Activated naive CD4-positive, alpha-beta T cell treated with anti-CD3 and anti-CD28 coated beads, Interleukin-2, amount 50 U/mL, for 72 hours (primary cell): ENCODE results near the gene BCAR1. TPM values are rescaled to one million over a fixed set of nuclear protein-coding genes. Genes with fewer than 3 reads are reported as not detected.
"Not testable (repeated sequence)": the region's sequence is repeated elsewhere in the genome, so short reads cannot be mapped to it uniquely, and the experiment has no call there.

Experiments used
- ATAC-seq, 2 donors: fragments of 150-1000 bp; cut with Tn5 transposase; 2 replicates each; pipeline ENCODE4 v1.10.0; 2021; ENCODE audit warnings: mild to moderate bottlenecking in 2 of 2, moderate library complexity in 2 of 2
- DNase-seq, 2 donors: peaks; one replicate each; pipeline ENCODE4 v3.0.0; 2021 to 2022; ENCODE audit warnings: low spot score in 2 of 2
- H3K27ac Mint-ChIP-seq, 2 donors: one replicate each; pipeline ENCODE4 v1.8.0; 2022; ENCODE audit warnings: mild to moderate bottlenecking in 2 of 2, mixed read lengths in 2 of 2
- H3K36me3 Mint-ChIP-seq, 2 donors: one replicate each; pipeline ENCODE4 v1.8.0; 2022; ENCODE audit warnings: mixed read lengths in 2 of 2
- H3K9me3 Mint-ChIP-seq, 2 donors: one replicate each; pipeline ENCODE4 v1.8.0; 2022; ENCODE audit warnings: mixed read lengths in 2 of 2
- total RNA-seq, 2 donors: library from RNA; stranded (reverse); gene quantifications; one replicate each; pipeline ENCODE4 v1.2.3, GENCODE V29; 2022

Gene BCAR1, protein sequence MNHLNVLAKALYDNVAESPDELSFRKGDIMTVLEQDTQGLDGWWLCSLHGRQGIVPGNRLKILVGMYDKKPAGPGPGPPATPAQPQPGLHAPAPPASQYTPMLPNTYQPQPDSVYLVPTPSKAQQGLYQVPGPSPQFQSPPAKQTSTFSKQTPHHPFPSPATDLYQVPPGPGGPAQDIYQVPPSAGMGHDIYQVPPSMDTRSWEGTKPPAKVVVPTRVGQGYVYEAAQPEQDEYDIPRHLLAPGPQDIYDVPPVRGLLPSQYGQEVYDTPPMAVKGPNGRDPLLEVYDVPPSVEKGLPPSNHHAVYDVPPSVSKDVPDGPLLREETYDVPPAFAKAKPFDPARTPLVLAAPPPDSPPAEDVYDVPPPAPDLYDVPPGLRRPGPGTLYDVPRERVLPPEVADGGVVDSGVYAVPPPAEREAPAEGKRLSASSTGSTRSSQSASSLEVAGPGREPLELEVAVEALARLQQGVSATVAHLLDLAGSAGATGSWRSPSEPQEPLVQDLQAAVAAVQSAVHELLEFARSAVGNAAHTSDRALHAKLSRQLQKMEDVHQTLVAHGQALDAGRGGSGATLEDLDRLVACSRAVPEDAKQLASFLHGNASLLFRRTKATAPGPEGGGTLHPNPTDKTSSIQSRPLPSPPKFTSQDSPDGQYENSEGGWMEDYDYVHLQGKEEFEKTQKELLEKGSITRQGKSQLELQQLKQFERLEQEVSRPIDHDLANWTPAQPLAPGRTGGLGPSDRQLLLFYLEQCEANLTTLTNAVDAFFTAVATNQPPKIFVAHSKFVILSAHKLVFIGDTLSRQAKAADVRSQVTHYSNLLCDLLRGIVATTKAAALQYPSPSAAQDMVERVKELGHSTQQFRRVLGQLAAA
- under 1 TPM; 0.16 to 0.71 TPM for total RNA-seq

DNA sequence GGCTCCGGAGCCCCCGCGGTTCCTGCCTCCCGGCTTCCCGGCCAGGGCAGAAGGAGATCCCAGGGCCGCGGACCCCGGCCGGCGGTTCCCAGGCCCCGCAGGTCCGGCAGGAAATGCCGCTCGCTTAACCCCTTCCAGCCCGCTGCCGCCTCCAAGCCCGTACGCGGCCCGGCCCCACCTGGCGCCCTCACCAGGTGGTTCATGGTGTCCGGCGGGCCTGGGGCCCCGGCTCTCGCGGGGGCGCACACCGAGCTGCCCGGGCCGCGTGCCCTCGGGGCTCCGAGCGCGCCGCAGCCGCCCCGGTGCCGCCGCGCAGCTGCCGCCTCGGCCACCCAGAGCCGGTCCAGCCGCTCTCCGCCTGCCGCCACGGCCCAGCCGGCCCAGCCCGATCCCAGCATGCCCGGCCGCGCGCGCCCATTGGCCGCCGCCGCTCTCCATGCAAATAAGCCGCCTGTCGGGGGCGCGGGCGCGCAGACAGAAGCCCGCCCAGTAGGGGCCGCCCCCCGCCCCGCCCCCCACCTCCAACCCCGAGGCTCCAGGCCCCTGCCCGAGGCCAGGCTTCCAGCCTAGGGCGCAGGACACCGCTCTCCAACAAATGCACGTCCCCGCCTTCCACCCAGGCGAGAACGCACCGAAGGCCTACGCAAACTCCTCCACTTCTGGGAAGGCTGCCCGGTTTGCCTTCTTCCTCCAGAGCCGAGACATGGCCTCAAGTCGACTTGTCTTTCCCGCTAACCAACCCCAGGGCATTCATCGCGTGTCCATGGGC lies at the start of gene BCAR1:
BCAR1 (minus strand) TSS at position 345 of the 769 bp plus-strand sequence; CDS start at position 203, 142 bp downstream.
- no peaks in the 10 kb centered on the region for H3K36me3 Mint-ChIP-seq
- H3K9me3 Mint-ChIP-seq, result no peaks in the 10 kb centered on the region
- no peak within 1 kb of the TSS for H3K27ac Mint-ChIP-seq
- DNase-seq (no peak), ATAC-seq (peak; percentile 34 to 65)

DNA sequence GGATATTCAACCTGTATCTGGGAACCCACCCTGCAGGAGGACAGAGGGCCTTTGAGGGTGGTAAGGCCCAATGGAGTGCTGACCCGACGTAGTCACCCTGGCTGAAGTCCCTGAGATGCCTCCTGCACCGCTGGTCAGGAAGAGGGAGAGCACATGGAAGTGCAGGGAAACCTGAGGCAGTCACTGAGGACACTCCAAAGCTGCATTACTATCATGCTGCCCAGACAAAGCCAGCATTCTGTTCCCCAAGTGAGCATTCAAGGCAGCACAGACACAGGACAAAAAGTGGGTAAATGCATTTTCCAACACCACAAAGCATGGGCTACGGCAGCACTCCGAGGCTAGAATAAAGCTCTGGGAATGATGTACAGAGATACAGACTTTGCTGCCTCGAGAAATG lies 46.8 kb upstream of the BCAR1 start:
- no peak for ATAC-seq
- Mint-ChIP-seq H3K9me3 (no peaks in the 10 kb centered on the region), H3K27ac (no peak overlapping the region), H3K36me3 (peaks cover 28 to 35% of the 10 kb centered on the region in 2 donors)
- DNase-seq, result no peak

DNA sequence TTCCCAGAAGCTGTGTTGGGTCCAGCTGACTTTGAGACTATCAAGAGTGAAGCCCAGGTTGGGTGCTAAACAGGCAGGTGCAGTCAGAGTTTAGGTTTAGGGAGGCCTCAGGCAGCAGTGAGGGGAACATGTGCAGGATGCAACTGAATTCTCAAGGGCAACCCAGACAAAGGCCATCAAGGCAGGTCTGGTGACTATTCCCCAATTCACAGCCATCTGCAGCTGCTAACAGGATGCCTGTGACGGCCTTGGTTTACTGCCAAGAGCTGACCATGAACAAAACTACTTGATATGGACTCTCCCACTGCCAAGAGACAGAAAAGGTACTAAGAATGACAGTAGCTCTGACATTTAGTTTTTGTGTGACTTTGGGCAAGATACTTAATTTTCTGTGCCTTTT lies 45.2 kb upstream of the BCAR1 start:
- Mint-ChIP-seq H3K27ac (peak overlapping the region in 1 of 2 donors; percentile 39), H3K9me3 (no peaks in the 10 kb centered on the region), H3K36me3 (peaks cover 35 to 39% of the 10 kb centered on the region in 2 donors)
- no peak for ATAC-seq
- DNase-seq, result no peak

DNA sequence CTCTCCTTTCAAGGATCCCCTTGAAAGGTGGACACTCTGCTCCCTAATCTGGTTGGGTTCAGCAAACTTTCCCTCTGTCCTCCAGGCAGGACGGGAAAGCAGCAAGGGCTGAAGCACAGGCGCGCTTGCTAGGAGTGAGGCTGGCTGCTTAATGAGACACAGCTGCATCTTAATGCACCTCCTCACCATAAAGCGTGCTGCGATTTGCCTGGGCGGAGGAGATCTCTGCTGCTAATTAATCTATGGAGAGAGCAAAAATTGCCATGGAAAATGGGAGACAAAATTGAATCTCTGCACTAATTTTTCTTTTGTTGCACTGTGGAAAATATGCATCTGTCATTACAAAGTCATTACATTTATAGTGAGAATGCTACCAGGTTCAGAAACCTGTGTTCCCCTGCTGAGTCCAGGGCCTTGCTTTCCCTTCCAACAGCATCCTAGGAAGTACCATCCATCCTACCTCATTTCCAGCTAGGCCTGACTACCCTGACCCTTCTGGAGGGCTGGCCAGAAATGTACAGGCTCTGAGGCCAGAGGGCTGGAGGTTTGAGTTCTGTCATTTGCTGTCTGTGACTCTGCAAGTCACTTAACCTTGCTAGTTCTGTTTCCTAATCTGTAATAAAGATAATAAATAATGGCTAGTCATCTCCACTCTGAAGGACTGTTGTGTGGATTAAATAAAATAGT lies 43.5 kb upstream of the BCAR1 start:
- H3K9me3 Mint-ChIP-seq, result no peaks in the 10 kb centered on the region
- H3K36me3 Mint-ChIP-seq, result peaks cover 28 to 31% of the 10 kb centered on the region in 2 donors
- H3K27ac Mint-ChIP-seq, result no peak overlapping the region
- DNase-seq, result no peak
- no peak for ATAC-seq

DNA sequence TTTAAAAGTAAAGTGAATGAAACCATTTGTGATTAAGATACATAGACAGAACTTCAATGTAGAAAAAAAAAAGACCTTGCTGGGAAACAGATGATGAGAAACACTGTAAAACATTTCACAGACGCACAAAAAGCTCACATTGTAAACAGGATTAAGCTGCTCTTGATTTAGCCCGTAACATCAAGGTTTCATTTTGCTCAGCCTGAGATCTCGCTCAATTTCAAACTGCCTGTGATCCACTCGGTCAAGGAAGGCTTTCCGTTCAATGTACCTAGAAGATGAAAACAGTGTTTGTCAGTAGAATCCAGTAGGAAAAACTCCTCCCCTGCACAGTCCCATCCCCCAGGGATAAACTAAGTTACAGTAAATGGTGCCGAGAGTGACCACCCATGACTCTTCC lies 42.3 kb upstream of the BCAR1 start:
- ATAC-seq, result no peak
- Mint-ChIP-seq H3K27ac (no peak overlapping the region), H3K9me3 (no peaks in the 10 kb centered on the region), H3K36me3 (peaks cover 22 to 28% of the 10 kb centered on the region in 2 donors)
- no peak for DNase-seq

DNA sequence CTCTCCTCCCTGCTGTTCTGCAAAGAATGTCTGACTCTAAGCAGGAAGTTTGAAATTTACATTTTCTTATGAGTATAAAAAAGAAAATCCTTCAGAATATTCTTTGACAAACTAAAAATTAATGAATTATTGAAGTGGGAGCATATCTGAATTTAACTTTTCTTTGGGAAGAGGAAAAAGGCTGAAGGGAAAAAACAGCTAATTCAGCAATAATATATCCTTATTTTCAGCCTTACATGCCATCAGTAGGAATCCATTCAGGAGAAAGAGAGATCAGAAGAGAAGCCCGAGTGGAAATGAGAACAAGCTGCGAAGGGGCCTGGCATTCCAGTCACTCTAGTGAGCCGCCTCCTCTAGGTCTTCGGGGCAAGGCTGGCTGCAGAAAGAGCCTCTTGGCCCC lies 41.7 kb upstream of the BCAR1 start:
- no peak for ATAC-seq
- Mint-ChIP-seq H3K36me3 (peaks cover 22 to 31% of the 10 kb centered on the region in 2 donors), H3K9me3 (no peaks in the 10 kb centered on the region), H3K27ac (no peak overlapping the region)
- DNase-seq, result no peak

DNA sequence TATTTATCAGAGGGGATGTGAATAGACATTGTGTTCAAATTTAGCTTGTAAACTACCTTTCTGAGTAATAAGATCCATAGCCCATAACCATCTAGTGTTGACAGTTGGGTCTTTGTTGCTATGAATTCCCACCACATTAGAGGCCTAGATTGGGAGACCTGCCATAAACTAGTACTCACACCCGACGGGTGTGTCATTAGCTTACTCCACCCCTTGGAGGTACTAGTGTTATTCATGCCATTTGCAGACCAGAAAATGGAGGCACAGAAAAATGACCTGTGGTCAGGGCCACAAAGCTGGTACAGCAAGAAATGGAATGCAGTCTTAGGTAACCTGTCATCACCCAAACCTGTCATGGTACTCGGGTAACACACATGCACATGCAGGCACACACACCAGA lies 41.3 kb upstream of the BCAR1 start:
- no peak for DNase-seq
- ATAC-seq, result no peak
- Mint-ChIP-seq H3K36me3 (peaks cover 19 to 28% of the 10 kb centered on the region in 2 donors), H3K9me3 (no peaks in the 10 kb centered on the region), H3K27ac (no peak overlapping the region)

DNA sequence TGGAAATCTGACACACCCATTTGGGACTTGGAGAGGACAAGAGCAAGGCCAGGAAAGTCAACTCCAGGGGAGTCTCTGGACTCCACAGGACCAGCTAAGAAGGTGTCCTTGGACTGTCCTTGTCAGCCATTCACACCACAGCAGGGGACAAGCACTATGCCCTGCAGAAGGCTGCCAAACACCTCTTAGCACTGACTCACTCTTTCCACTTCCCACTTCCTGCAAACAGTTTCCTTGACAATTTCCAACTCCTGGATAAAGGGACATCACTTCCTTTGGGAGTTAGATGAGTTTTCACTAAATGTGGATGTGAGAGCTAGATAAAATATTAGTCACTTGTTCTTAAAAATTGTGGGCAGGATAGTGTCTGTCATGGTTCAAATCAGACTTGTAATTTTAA lies 37.8 kb upstream of the BCAR1 start:
- Mint-ChIP-seq H3K27ac (peak overlapping the region in 1 of 2 donors; percentile 79), H3K9me3 (no peaks in the 10 kb centered on the region), H3K36me3 (peaks cover 22 to 32% of the 10 kb centered on the region in 2 donors)
- DNase-seq (no peak), ATAC-seq (peak in 1 of 2 donors; percentile 29)

DNA sequence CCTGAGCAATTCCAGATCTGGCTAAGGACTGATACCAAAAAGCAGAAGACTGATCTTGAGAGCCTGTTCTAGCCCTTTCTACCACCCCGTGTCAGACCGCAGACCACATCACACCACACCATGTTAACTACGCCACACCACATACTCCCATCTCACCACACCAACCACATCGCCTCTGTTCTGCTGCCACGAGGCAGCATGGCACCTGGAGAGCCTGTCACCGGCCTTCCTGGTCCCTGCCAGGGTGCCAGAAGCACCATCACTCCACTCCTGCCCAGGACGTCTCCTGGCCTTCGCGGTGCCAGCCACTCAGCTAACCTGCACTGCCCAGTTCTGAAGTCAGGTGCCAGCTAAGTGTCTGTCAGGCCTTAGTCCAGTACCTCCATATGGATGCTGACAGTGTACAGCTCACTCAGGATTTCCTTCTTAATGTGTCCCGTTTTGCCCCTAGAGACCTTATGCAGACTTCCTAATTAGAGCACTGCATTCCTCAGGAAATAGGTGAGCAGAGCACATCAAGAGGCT lies 37.2 kb upstream of the BCAR1 start:
- no peaks in the 10 kb centered on the region for H3K9me3 Mint-ChIP-seq
- DNase-seq (peak; percentile 68 to 72), ATAC-seq (peak; percentile 93 to 96)
- peak overlapping the region; percentile 69 to 79 for H3K27ac Mint-ChIP-seq
- peaks cover 18 to 26% of the 10 kb centered on the region in 2 donors for H3K36me3 Mint-ChIP-seq

DNA sequence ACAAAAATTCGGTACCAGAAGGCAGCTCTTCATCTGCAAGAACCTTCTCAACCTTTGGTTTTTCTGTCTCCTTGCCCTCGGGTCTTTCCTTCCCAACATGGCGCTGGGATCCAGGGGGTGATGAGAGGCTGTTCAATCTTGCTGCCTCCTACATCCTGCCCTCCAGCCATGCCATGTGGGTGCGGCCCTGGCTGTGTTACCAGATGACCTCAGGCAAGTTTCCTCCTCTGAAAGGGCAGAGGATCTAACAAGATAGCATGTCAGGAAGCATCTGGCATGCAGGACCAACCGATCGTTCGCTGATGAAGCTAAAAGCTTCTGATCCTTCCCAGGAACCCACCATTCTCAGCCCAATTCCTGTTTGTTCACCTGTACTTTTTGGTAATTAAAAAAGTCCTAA lies 36.8 kb upstream of the BCAR1 start:
- Mint-ChIP-seq H3K9me3 (no peaks in the 10 kb centered on the region), H3K36me3 (peaks cover 18 to 25% of the 10 kb centered on the region in 2 donors), H3K27ac (peak overlapping the region; percentile 69 to 79)
- no peak for DNase-seq
- ATAC-seq, result peak; percentile 9 to 57

DNA sequence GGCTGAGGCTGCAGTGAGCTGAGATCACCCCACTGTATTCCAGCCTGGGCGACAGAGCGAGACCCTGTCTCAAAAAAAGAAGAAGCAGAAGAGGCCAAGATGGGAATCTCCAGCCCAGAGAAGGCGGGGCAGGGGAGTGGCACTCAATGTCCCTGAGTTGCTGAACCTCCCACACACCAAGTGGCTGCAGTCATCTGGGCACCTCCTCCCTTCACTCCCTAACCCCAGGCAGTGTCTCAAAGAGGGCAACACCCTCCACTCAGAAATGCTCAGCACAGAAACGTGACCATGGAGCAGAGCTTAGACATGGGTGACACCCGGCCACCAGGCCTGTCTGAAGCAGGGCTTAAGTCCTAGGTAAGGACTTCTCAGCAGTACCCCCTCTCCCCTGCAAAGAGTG lies 36.3 kb upstream of the BCAR1 start:
- ATAC-seq (no peak), DNase-seq (no peak)
- no peaks in the 10 kb centered on the region for H3K9me3 Mint-ChIP-seq
- H3K36me3 Mint-ChIP-seq, result peaks cover 18 to 21% of the 10 kb centered on the region in 2 donors
- no peak overlapping the region for H3K27ac Mint-ChIP-seq

DNA sequence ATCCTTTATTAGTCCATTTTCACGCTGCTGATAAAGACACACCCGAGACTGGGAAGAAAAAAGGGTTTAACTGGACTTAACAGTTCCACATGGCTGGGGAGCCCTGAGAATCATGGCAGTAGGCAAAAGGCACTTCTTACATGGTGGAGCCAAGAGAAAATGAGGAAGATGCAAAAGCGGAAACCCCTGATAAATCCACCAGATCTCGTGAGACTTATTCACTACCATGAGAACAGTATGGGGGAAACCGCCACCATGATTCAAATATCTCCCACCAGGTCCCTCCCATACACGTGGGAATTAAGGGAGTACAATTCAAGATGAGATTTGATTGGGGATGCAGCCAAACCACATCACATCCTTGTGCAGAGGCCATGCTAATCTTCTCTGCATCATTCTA lies 35.0 kb upstream of the BCAR1 start:
- H3K9me3 Mint-ChIP-seq, result no peaks in the 10 kb centered on the region
- H3K36me3 Mint-ChIP-seq, result peaks cover 13 to 15% of the 10 kb centered on the region in 2 donors
- DNase-seq (no peak), ATAC-seq (no peak)
- H3K27ac Mint-ChIP-seq, result no peak overlapping the region

DNA sequence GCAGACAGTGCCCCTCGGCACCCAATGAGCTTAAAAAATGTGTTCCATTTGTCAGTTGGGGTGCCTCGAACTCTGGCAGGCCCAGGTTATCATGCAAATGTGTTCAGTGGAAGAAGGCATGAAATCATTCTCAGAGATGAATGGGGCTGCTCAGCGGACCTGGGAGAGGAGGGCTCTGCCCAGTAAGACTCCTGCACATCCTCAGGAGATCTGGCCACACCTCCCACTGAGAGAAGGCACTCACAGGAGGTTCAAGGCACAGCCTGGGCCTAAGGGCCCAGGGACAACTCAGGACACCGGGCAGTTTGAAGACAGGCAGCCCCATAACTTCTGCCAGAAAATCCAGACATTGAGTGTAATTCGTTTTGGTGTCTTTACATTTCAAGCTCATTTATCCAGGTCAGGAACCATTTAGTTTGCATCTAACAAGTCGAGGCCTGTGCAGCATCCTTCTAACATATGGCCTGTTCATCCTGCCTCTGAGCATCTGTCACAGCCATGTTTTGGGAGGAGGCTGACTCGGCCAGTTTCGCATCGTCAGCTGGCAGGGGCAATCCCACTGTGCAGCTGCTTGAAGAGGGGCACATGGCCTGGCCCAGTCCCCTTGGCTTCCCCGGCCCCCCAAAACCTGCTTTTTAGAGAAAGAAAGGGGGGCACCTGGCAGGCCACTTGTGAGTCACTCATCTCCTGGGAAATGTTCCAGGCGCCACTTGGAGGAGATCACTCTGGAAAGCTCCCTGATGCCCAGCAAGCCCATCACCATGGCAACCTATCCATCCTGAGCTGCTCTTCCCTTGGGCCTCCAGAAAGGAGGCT lies 31.2 kb upstream of the BCAR1 start:
- DNase-seq (no peak), ATAC-seq (no peak)
- Mint-ChIP-seq H3K27ac (no peak overlapping the region), H3K36me3 (peaks cover 10% of the 10 kb centered on the region in 2 donors), H3K9me3 (no peaks in the 10 kb centered on the region)

DNA sequence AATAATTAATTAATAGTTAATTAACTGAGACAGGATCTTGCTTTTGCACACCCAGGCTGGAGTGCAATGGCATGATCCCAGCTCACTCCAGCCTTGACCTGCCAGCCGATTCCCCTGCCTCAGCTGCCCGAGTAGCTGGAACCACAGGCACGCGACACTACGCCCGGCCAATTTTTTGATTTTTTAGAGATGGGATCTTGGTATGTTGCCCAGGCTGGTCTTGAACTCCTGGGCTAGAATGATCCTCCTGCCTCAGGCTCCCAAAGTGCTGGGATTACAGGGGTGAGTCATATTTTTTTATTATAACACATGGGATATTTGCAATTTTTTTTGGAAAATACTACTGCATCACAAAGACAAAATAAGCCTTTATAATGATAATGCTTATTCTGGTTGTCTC lies 30.4 kb upstream of the BCAR1 start:
- Mint-ChIP-seq H3K27ac (no peak overlapping the region), H3K36me3 (peaks cover 5 to 10% of the 10 kb centered on the region in 2 donors), H3K9me3 (no peaks in the 10 kb centered on the region)
- ATAC-seq (no peak), DNase-seq (no peak)

DNA sequence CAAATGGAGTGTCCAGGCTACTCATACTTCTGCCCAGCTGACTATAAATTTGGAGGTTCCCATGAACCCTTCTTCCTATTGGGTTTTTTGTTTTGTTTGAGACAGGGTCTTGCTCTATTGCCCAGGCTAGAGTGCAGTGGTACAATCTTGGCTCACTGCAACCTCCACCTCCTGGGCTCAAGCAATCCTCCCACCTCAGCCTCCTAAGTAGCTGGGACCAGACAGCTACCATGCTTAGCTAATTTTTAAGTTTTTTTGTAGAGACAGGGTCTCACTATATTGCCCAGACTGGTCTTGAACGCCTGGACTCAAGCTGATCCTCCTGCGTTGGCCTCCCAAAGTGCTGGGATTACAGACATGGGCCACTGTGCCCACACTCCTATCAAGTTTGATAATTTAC lies 29.6 kb upstream of the BCAR1 start:
- H3K27ac Mint-ChIP-seq, ATAC-seq, H3K36me3 Mint-ChIP-seq, H3K9me3 Mint-ChIP-seq, DNase-seq: not testable (repeated sequence)
